NCI-H446 treated with DMSO at 0.1 percent for 48 hours (cell line): ENCODE data around the gene PLEKHM1.

Experiments
- DNase-seq: peaks from one replicate; lab custom pipeline; 2025; lab: John Stamatoyannopoulos, UW

The PLEKHM1 gene

GRCh38 chr17:45398800-45399199 is 91.7 kb downstream of the PLEKHM1 start:
- DNase-seq: no peak

- no peak for DNase-seq
Observed at GRCh38 chr17:45397796-45398195, 92.7 kb downstream of the PLEKHM1 start.

GRCh38 chr17:45396496-45397205 is 93.9 kb downstream of the PLEKHM1 start:
- DNase-seq: no peak

GRCh38 chr17:45395569-45396415 is 94.7 kb downstream of the PLEKHM1 start:
- DNase-seq: no peak

GRCh38 chr17:45394913-45395568 is 95.5 kb downstream of the PLEKHM1 start:
- no peak for DNase-seq

- DNase-seq: no peak
Observed at GRCh38 chr17:45394564-45394912, 96.0 kb downstream of the PLEKHM1 start.

GRCh38 chr17:45394091-45394490 is 96.4 kb downstream of the PLEKHM1 start:
- DNase-seq: no peak

- DNase-seq: no peak
Observed at GRCh38 chr17:45393411-45393810, 97.1 kb downstream of the PLEKHM1 start.

- no peak for DNase-seq
Observed at GRCh38 chr17:45391918-45392317, 98.6 kb downstream of the PLEKHM1 start.

- no peak for DNase-seq
Observed at GRCh38 chr17:45391291-45391690, 99.2 kb downstream of the PLEKHM1 start.

- DNase-seq: no peak
Observed at GRCh38 chr17:45389354-45389753, 101.2 kb downstream of the PLEKHM1 start.

- no peak for DNase-seq
Observed at GRCh38 chr17:45388604-45389325, 101.8 kb downstream of the PLEKHM1 start.

- no peak for DNase-seq
Observed at GRCh38 chr17:45387739-45388138, 102.8 kb downstream of the PLEKHM1 start.

GRCh38 chr17:45386178-45386577 is 104.3 kb downstream of the PLEKHM1 start:
- DNase-seq: no peak
